Hematopoietic multipotent progenitor cell treated with erythropoietin and hydrocortisone succinate and interleukin-3 and kit ligand, for 4 days (in vitro differentiated cells): ENCODE data around the gene NAMPT.
A peak's percentile ranks its signal among the peaks of the same experiment; 100 is the strongest.
"Not testable (repeated sequence)": the region's sequence is repeated elsewhere in the genome, so short reads cannot be mapped to it uniquely, and the experiment has no call there.

Experiments
- DNase-seq: peaks from one replicate; pipeline ENCODE4 v3.0.0-alpha.2; 2015

The NAMPT gene

GRCh38 chr7:106284714-106285050 lies at the start of gene NAMPT:
Gene NAMPT, minus strand, starts transcription at chr7:106284983. Its CDS starts 99 bp downstream, at chr7:106284884.
- no peak for DNase-seq

GRCh38 chr7:106332201-106332600 lies 47.4 kb upstream of the NAMPT start:
- no peak for DNase-seq

GRCh38 chr7:106331441-106332175 lies 46.8 kb upstream of the NAMPT start:
- DNase-seq: no peak

DNA sequence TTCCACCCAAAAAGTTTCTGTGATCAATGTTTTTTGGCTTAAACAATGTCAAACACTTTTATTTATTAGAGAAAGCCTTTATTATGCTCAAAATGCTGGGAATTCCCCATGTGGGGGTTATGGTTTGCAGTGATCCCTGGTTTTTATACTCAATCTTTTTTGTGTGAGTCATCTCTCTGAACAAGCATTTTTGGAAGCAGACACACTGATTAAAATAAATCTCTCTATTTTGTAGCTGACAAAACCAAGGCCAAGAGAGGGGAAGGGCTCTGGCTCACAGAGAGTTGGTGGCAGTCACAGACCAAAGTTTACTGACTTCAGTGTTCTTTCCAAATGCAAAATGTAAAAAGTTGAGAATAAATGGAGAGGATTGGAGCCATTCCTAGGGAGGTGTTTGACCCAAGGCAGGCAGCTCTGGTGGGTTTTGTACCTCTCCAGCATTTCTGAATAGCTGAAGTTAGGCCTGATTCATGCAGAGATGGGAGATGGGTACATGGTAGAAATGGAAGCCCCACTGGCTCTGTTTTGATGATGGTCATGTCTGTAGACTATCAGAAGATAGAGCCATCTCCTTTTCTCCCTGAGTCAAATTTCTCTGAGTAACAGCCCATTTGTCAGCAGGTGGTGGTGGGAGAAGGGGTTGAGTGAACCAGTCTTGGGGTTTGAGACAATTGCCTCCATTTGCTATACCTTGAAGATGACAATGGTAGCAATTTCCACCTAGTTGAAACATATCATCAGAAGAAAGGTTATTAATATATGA lies 45.4 kb upstream of the NAMPT start:
- DNase-seq: no peak

- no peak for DNase-seq
These were observed 44.6 kb upstream of the NAMPT start for GRCh38 chr7:106329408-106329807.

GRCh38 chr7:106327538-106328481 lies 43.0 kb upstream of the NAMPT start:
- no peak for DNase-seq

GRCh38 chr7:106326594-106327537 lies 42.1 kb upstream of the NAMPT start:
- no peak for DNase-seq

DNA sequence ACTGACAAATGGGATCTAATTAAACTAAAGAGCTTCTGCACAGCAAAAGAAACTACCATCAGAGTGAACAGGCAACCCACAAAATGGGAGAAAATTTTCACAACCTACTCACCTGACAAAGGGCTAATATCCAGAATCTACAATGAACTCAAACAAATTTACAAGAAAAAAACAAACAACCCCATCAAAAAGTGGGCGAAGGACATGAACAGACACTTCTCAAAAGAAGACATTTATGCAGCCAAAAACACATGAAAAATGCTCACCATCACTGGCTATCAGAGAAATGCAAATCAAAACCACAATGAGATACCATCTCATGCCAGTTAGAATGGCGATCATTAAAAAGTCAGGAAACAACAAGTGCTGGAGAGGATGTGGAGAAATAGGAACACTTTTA lies 39.7 kb upstream of the NAMPT start:
- not testable (repeated sequence) for DNase-seq

GRCh38 chr7:106320254-106320770 lies 35.5 kb upstream of the NAMPT start:
- not testable (repeated sequence) for DNase-seq

GRCh38 chr7:106318482-106318881 lies 33.7 kb upstream of the NAMPT start:
- DNase-seq: no peak

DNA sequence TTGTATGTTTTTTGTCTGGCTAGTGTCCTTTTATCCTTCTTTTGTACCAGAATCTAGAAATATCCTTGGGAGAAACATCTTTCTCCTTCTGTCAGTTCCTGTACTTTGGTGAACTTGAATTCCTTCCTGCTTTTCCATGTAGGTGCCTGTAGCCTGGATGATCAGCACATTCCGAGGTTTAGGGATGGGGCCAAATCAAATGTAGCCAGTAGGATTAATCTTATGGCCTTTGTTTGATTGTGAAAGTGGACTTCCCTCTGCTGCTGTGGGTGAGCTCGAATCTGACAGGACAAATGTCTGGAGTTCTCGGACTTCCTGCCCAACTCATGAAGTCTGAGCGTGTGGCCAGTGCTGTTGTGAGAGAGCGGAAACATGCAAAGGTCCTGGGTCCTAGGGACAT lies 33.2 kb upstream of the NAMPT start:
- no peak for DNase-seq

- no peak for DNase-seq
These were observed 32.2 kb upstream of the NAMPT start for GRCh38 chr7:106316947-106317346.

DNA sequence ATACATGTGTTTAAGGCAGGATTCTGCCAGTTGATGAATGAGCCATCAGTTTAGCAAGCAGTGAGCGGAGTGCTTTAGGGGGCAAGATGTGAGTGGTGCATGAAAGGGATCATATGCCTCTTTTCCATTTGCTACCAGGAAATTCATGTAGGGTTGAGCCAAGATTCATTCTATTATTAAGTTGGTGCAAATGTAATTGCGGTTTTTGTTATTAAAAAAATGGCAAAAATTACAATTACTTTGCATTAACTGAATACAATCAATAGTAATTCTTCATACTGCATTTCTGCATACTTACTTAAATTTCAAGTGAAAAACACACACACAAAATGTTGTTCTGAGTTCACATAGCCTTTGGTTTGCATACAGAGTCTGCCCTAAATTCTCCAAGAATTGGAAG lies 30.1 kb upstream of the NAMPT start:
- DNase-seq: no peak

DNA sequence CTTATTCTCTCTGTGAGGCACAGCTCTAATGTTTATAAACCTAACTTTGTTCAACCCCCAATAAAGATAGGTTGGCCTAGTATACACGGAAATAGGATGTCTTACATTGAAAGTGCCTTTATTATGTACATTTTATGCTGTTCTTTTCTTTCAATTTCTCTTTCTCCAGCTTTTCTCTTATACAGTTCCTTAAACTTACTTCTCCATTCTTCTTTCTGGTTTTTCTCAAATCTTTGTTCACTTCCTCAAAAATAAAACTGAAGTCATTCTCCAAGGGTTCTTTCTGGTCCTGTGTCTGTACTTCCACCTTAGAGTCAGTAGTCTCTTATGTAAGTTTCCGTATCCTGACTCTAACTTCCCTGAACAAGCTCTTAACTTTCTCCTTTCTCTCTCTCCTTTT lies 29.2 kb upstream of the NAMPT start:
- DNase-seq: peak; percentile 76

GRCh38 chr7:106313456-106313901 lies 28.7 kb upstream of the NAMPT start:
- DNase-seq: no peak

DNA sequence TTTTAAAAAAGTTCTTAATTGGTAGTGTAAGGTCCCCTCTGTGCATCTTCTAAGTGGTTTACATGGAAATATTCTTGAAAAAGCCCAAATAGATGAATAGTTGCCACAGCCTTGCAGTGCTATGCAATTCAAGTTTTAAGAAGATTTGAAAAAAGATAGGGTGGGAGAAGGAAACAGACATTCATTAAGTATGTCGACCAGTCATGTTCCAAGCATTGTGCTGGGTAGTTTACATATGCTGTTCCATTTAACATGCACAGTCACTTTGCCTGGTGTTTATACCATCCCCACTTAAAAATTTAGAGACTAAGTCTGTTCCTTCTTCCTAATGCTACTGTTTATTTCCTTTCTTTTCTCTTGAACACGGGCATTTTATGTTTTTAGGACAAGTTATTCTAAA lies 28.1 kb upstream of the NAMPT start:
- no peak for DNase-seq

- no peak for DNase-seq
These were observed 27.5 kb upstream of the NAMPT start for GRCh38 chr7:106312099-106312871.

GRCh38 chr7:106309362-106309761 lies 24.6 kb upstream of the NAMPT start:
- no peak for DNase-seq

DNA sequence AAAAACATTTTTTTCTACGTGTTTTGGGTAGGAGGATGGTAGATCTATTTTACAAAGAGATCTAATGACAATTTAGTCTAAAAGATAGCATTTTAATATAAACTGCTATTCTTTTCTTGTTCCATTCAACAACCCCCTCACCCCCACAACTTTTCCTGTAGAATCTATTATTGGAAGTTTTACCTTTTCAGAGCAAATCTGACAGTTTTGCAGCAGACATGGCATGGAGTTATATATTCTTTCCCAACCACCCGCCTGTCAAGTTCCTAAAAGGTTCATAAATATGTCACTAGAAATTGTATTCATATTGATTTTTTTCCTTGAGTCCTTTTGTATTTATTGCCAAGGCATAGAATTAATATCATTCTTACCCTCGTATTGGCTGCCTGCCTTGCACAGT lies 21.5 kb upstream of the NAMPT start:
- no peak for DNase-seq

GRCh38 chr7:106305732-106306131 lies 20.9 kb upstream of the NAMPT start:
- DNase-seq: no peak

GRCh38 chr7:106304568-106304967 lies 19.8 kb upstream of the NAMPT start:
- DNase-seq: no peak
